Endothelial cell of hepatic sinusoid (primary cell): ENCODE measurements around the gene LRRC73.
"Not testable (repeated sequence)": the region's sequence is repeated elsewhere in the genome, so short reads cannot be mapped to it uniquely, and the experiment has no call there.

Source experiments
- in situ Hi-C: cut with HindIII; loops from 2 replicates; pipeline ENCODE4 v1.10.0; 2017; ENCODE audit warnings: low sequenced_read_pairs

Gene LRRC73

DNA sequence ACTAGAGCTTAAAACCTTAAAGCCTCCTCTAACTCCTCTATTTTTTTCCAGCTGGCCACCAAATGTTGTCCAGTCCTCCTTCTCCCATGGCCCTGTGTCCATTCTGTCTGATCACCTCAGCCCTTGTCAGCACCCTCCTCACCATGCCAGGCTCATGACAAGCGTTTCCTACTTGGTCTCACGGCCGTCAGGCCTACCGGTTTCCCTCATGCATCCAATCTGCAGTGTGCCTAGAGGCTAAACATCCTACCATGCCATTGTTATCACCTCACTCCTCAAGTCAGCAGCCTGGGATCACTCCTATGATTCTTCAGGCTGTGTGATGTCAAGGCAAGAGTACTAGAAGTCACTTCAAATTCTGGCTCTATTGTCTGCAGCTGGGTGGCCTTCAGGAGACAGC lies 42.4 kb downstream of the LRRC73 start:
- in situ Hi-C loops, result no loop called here

DNA sequence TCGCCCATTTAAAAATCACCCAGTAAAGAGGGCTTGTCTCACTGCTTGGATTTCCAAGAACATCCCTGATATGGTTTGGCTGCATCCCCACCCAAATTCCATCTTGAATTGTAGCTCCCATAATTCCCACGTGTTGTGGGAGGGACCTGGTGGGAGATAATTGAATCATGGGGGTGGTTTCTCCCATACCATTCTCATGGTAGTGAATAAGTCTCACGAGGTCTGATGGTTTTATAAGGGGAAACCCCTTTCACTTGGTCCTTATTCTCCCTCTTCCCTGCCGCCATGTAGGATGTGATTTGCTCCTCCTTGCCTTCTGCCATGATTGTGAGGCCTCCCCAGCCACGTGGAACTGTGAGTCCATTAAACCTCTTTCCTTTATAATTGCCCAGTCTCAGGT lies 42.9 kb downstream of the LRRC73 start:
- in situ Hi-C loops, result not testable (repeated sequence)

DNA sequence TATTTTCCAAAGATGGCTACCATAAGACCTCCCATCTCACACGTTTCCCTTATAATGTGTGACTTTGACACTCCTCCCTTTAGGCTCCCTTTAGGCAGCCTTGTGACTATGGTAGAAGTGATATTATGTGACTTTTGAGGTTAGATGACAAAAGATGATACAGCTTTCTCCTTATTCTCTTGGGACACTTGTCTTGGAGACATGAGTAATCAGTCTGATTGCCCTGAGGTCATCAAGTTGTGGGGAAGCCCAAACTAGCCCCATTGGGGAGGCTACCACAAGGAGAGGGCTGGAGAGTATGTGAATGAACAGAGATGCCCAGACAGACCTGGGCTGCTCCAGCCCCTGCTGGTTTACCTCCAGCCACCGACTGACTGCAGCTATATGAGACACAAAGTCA lies 44.2 kb downstream of the LRRC73 start:
- in situ Hi-C loops, result no loop called here

DNA sequence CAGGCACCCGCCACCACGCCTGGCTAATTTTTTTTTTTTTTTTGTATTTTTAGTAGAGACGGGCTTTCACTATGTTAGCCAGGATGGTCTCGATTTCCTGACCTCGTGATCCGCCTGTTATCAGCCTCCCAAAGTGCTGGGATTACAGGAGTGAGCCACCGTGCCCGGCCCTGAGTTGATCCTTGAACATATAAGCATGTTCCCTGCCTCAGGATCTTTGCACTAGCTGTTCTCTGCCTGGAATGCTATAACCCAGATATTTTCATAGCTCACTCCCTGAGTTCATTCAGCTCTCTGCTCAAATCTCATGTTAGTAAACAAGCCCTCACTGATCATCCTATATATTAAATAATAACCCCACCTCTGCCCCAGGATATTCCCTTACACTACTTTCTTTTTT lies 45.8 kb downstream of the LRRC73 start:
- in situ Hi-C loops, result loop anchor here (5.0 kb wide), 1 partner anchor 58 kb away; no protein-coding TSS in a partner anchor

DNA sequence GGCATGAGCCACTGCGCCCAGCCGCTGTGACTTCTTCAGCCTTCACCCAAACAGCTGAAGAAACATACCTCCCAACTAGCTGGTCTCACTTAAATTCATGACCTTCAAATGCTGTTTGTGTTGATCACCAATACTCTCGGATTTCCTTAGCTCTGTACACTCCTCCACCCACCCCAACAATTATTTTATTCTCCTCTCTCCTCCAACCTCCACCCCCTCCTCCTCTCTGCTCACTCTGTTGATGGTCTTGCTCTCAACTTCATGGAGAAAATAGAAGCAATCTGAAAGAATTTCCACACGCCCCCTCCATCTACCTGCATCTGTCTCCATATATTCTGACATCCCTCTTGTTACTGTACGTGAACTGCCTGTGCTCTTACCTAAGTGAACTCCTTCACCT lies 48.2 kb downstream of the LRRC73 start:
- in situ Hi-C loops, result loop anchor here (5.0 kb wide), 1 partner anchor 60 kb away; no protein-coding TSS in a partner anchor

DNA sequence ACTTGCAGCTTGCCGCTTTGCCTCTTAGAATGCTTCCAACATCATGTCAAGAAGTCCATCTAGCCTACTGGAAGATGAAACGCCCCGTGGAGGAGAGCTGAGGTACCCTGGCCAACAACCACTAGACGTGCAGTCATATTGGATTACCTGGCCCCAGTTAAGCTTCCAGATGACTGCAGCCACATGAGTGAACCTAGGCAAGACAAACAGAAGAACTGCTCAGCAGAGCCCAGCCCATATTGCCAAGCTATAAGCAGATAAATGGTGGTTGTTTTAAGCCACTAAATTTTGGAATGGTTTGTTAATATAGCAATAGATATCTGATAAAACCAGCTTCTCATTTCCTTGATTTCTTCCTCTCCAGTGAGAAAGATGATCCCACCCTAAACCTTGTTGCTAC lies 50.1 kb downstream of the LRRC73 start:
- in situ Hi-C loops, result loop anchor here (5.0 kb wide), 1 partner anchor 62 kb away; no protein-coding TSS in a partner anchor

DNA sequence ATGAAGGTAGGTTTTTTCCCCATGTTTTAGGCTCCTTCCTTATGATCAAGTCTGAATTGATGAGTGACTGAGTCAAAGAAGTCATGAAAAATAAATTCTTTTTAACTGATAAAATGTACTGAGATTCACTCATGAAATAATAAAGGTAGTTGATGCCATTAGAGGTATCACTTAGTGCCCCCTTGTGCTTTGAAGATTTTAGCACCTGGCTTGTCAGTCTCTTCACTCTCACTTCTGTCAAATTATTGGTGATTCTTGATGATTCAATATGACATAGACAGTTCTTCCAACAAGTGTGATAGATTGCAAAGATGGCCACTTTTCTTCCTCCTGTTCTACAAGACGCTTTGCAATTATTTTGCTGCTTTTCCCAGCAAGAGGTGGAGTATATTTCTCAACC lies 50.6 kb downstream of the LRRC73 start:
- in situ Hi-C loops, result no loop called here

DNA sequence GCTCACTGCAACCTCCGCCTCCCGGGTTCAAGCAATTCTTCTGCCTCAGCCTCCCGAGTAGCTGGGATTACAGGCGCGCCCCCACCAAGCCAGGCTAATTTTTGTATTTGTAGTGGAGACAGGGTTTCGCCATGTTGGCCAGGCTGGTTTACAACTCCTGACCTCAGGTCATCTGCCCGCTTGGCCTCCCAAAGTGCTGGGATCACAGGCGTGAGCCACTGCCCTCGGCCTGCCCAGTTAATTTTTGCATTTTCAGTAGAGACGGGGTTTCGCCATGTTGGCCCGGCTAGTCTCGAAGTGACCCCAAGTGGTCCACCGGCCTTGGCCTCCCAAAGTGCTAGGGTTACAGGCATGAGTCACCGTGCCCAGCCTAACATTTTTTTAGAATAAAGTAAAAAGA lies 52.0 kb downstream of the LRRC73 start:
- in situ Hi-C loops, result not testable (repeated sequence)

DNA sequence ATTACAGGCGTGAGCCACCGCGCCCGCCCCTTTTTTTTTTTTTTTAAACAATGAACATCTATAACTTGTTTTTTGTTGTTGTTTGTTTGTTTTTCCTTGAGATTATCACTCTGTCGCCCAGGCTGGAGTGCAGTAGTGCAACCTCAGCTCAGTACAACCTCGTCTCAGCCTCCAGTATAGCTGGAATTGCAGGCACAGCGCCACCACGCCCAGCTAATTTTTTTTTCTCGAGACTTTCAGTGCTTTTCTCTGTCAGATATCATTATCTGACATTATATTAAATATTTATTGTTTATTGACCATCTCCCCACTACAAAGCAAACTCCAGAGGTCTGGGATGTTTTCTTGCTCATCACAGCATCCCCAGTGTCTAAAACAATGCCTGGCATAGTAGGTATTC lies 52.5 kb downstream of the LRRC73 start:
- in situ Hi-C loops, result no loop called here
